Spinal cord (tissue), 10 donors: Measurements from ENCODE around the gene DHX32. TPM values are rescaled to one million over a fixed set of nuclear protein-coding genes. Genes with fewer than 3 reads are reported as not detected.

Experiments
- DNase-seq, 6 donors: peaks; one replicate each; pipeline versions ENCODE4 v3.0.0 to v3.0.0-alpha.2; 2013 to 2015; ENCODE audit warnings: low spot score in 6 of 6, low read depth in 4 of 6
- H3K27ac ChIP-seq: one replicate; pipeline ENCODE4 v1.5.1; 2013; ENCODE audit warnings: low read depth, low read length, control low read depth
- H3K27me3 ChIP-seq: one replicate; pipeline ENCODE4 v1.6.1; 2013; ENCODE audit warnings: low read length; ENCODE audit not compliant: control insufficient read depth, insufficient read depth
- H3K36me3 ChIP-seq: one replicate; pipeline ENCODE4 v1.6.1; 2013; ENCODE audit warnings: low read length; ENCODE audit not compliant: control insufficient read depth, insufficient read depth
- H3K4me1 ChIP-seq: one replicate; pipeline ENCODE4 v1.6.1; 2013; ENCODE audit warnings: low read length; ENCODE audit not compliant: control insufficient read depth, insufficient read depth
- H3K4me3 ChIP-seq: one replicate; pipeline ENCODE4 v1.5.1; 2013; ENCODE audit warnings: low read depth, low read length, control low read depth
- H3K9me3 ChIP-seq: one replicate; pipeline ENCODE4 v1.6.1; 2013; ENCODE audit warnings: low read length; ENCODE audit not compliant: control insufficient read depth, insufficient read depth
- WGBS: methylation state at CpG from one replicate; pipeline ENCODE4 v1.1.5; 2013; ENCODE audit warnings: missing lambda C conversion rate; ENCODE audit not compliant: insufficient coverage; 5-methylcytosine and 5-hydroxymethylcytosine counted together
- polyA plus RNA-seq, 2 donors: library from polyadenylated mRNA; unstranded; fragments of 120-200 nt; gene quantifications; one replicate each; pipeline ENCODE4 v1.2.1, GENCODE V29; 2013; ENCODE audit not compliant: insufficient read length in 2 of 2
- total RNA-seq, 2 donors: library from RNA; depleted of rRNA in 1 of 2; stranded (reverse); fragments of 120-200 nt in 1 of 2; fragments of >200 nt in 1 of 2; gene quantifications; one replicate each; pipeline versions ENCODE4 v1.2.3 to v1.2.4, GENCODE V29; 2013 to 2014
- donor health status: healthy.

DHX32 gene
- total and polyA plus RNA-seq, 4 donors: 18.0 to 29.2 (median 20.9) TPM

- H3K27ac ChIP-seq: no peak overlapping the region
- H3K4me1 ChIP-seq: peaks cover 8% of the 10 kb centered on the region
- DNase-seq: no peak
- no peaks in the 10 kb centered on the region for H3K27me3 ChIP-seq
- H3K9me3 ChIP-seq: no peaks in the 10 kb centered on the region
- WGBS: 92% methylated on average over 2 of the region's 6 CpGs
- H3K4me3 ChIP-seq: no peak overlapping the region
- peaks cover 13% of the 10 kb centered on the region for H3K36me3 ChIP-seq
Measured at GRCh38 chr10:125817337-125817946, 63.6 kb downstream of the DHX32 start.

DNA sequence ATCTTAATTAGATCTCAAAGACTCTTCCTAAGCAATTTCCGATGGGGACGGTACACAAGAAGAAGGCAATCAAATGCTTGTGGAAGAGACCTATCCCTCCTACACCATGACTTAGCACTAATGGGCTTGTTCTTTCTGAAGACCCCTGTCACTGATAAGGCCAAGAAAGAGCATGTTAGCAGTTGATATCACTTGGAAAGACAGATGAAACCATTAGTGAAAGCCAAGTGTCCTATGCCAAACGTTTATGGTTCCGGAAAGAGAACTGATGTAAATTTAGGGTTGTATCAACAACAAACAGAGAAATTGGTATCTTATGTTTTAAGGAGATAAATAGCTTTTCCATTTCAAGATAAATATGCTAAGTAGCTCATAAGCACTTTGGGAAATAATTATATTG lies 64.5 kb downstream of the DHX32 start:
- H3K27me3 ChIP-seq: no peaks in the 10 kb centered on the region
- peaks cover 13% of the 10 kb centered on the region for H3K36me3 ChIP-seq
- H3K4me3 ChIP-seq: no peak overlapping the region
- no peaks in the 10 kb centered on the region for H3K4me1 ChIP-seq
- WGBS: no CpG with 5 or more reads among the region's 4 CpGs
- no peak overlapping the region for H3K27ac ChIP-seq
- no peak for DNase-seq
- no peaks in the 10 kb centered on the region for H3K9me3 ChIP-seq

DNA sequence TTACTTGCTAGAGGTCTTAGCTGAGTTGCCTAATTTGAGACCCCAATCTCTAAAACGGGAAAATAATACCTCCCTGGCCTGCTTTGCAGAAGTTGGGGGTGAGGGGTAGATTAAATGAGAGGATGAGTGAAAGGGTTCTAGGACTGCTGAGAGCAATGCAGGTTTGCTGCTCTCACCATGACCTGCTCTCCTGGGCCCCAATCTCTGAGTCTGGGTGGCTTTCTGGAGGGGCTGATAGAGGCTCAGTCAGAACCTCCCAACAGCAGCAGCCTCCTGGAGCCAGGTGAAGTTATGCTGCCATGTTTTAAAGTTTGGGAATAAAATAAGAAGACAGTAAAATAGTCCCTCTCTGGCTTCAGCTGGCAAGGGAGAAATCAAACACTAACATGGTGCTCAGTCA lies 65.3 kb downstream of the DHX32 start:
- H3K27ac ChIP-seq: no peak overlapping the region
- H3K4me1 ChIP-seq: no peaks in the 10 kb centered on the region
- H3K36me3 ChIP-seq: peaks cover 13% of the 10 kb centered on the region
- no CpG with 5 or more reads among the region's 1 CpG for WGBS
- H3K9me3 ChIP-seq: no peaks in the 10 kb centered on the region
- no peaks in the 10 kb centered on the region for H3K27me3 ChIP-seq
- H3K4me3 ChIP-seq: no peak overlapping the region
- no peak for DNase-seq

DNA sequence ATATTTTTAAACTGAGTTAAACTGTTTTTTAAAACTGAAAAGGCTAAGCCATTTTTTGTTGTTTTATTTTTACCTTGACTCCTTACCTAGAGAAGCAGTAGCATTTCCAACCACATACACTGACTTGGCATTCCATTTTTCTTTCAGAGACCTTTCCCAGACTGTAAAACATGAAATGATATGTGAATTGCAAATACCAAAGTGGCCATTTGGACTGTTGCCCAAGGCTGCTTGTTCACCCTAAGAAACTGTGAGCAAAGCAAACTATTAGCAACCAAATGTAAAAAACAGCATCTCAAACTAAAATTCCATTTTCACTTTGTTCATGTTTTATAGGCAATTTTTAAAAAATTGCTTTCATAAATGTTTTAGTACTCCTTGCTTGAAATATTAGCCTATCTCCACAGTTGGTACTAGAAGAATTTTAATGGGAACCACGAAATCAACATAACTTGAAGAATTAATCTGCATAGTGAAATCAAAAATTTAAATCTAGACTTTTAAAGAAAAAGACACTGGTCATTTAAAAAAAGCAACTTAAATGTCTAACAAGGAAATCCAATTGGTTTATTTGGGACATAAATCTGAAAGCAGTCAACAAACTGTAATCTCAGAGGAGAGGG lies 68.9 kb downstream of the DHX32 start:
- Histone ChIP-seq H3K36me3 (peaks cover 18% of the 10 kb centered on the region), H3K27ac (no peak overlapping the region), H3K27me3 (no peaks in the 10 kb centered on the region), H3K9me3 (no peaks in the 10 kb centered on the region), H3K4me3 (no peak overlapping the region), H3K4me1 (no peaks in the 10 kb centered on the region)
- no CpG with 5 or more reads among the region's 1 CpG for WGBS
- peak in 1 of 6 donors; percentile 66 for DNase-seq

DNA sequence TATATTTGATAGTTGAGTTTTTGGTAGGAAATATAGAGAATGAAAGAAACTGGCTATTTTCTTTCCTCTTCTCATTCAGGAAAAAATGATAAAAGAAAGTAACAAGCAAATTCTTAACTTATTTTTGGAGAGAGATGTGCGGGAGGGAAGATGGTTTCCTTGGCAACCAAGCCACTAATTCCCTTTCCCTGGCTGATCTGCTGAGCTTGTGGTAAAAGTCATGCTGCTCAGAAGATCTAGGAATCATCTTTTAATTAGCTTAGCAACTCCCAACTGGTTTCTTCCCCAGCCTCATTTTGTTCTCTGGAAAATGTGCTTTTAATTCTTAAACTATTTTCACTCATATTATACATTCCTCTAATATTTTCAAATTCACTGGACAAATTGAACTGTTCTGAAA lies 69.8 kb downstream of the DHX32 start:
- no peak overlapping the region for H3K4me3 ChIP-seq
- H3K36me3 ChIP-seq: peaks cover 18% of the 10 kb centered on the region
- peak in 2 of 6 donors; percentile 18 to 82 for DNase-seq
- WGBS: 40% methylated on average over 1 of the region's 1 CpG
- no peaks in the 10 kb centered on the region for H3K9me3 ChIP-seq
- H3K27me3 ChIP-seq: no peaks in the 10 kb centered on the region
- H3K4me1 ChIP-seq: no peaks in the 10 kb centered on the region
- H3K27ac ChIP-seq: no peak overlapping the region

DNA sequence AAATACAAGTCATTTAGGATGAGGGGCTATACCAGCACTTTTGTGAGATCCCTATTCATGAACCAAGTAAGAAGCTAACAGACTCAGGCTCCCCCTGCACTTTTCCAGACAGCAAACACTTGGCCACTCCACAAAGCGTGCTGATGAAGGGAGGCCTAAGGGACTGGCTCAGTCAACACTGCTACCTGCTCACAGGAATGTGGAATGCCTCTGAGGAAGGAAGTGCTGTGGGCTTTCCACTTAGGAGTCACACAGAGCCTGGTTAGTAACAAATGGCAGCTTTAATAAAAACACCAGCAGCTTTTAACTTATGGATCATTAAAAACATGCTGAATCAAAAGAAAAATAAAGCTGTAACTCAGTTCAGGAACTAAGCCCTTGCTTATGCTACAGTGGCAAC lies 73.0 kb downstream of the DHX32 start:
- H3K9me3 ChIP-seq: no peaks in the 10 kb centered on the region
- no peak for DNase-seq
- H3K4me1 ChIP-seq: no peaks in the 10 kb centered on the region
- no CpG with 5 or more reads among the region's 1 CpG for WGBS
- H3K36me3 ChIP-seq: peaks cover 21% of the 10 kb centered on the region
- H3K4me3 ChIP-seq: no peak overlapping the region
- no peaks in the 10 kb centered on the region for H3K27me3 ChIP-seq
- no peak overlapping the region for H3K27ac ChIP-seq

- Histone ChIP-seq H3K4me1 (peaks cover 12% of the 10 kb centered on the region), H3K36me3 (peaks cover 39% of the 10 kb centered on the region), H3K27me3 (no peaks in the 10 kb centered on the region), H3K4me3 (no peak overlapping the region), H3K27ac (no peak overlapping the region), H3K9me3 (no peaks in the 10 kb centered on the region)
- DNase-seq: no peak
- WGBS: 94% methylated on average over 5 of the region's 7 CpGs
Measured at GRCh38 chr10:125802739-125803138, 78.4 kb downstream of the DHX32 start.

- no peaks in the 10 kb centered on the region for H3K9me3 ChIP-seq
- no peaks in the 10 kb centered on the region for H3K27me3 ChIP-seq
- peaks cover 43% of the 10 kb centered on the region for H3K36me3 ChIP-seq
- no peak overlapping the region for H3K27ac ChIP-seq
- H3K4me3 ChIP-seq: no peak overlapping the region
- peaks cover 12% of the 10 kb centered on the region for H3K4me1 ChIP-seq
- WGBS: 88% methylated on average over 5 of the region's 5 CpGs
- no peak for DNase-seq
Measured at GRCh38 chr10:125802131-125802530, 79.0 kb downstream of the DHX32 start.

- Histone ChIP-seq H3K4me3 (no peak overlapping the region), H3K36me3 (peaks cover 43% of the 10 kb centered on the region), H3K27me3 (no peaks in the 10 kb centered on the region), H3K4me1 (peaks cover 12% of the 10 kb centered on the region), H3K9me3 (no peaks in the 10 kb centered on the region), H3K27ac (no peak overlapping the region)
- DNase-seq: no peak
- WGBS: 100% methylated on average over 1 of the region's 1 CpG
Measured at GRCh38 chr10:125801574-125801973, 79.5 kb downstream of the DHX32 start.
